Activated naive CD8-positive, alpha-beta T cell treated with anti-CD3 and anti-CD28 coated beads, Interleukin-2, amount 10 ng/mL, durations not matched to agents 7 days and 5 days (primary cell): ENCODE results near the gene STX1A. TPM values are rescaled to one million over a fixed set of nuclear protein-coding genes. Genes with fewer than 3 reads are reported as not detected.

ENCODE experiments used
- ATAC-seq: fragments of 150-1000 bp; cut with Tn5 transposase; one replicate; pipeline ENCODE4 v1.10.0; 2021; ENCODE audit warnings: low read depth, moderate library complexity
- POLR2A ChIA-PET: fragments of 350-600 bp; sonication (Branson Sonifier 250); formaldehyde crosslinking; loops from one replicate; lab custom pipeline; 2021; ENCODE audit warnings: antibody characterized with exemption; lab: Charles Lee
- DNase-seq: peaks from one replicate; pipeline ENCODE4 v3.0.0; 2021
- H3K27ac Mint-ChIP-seq: one replicate; pipeline ENCODE4 v1.8.0; 2022; ENCODE audit warnings: mild to moderate bottlenecking, mixed read lengths
- H3K27me3 Mint-ChIP-seq: one replicate; pipeline ENCODE4 v1.8.0; 2022; ENCODE audit warnings: mild to moderate bottlenecking, moderate library complexity, mixed read lengths
- H3K36me3 Mint-ChIP-seq: one replicate; pipeline ENCODE4 v1.8.0; 2021; ENCODE audit warnings: mild to moderate bottlenecking, mixed read lengths
- H3K4me1 Mint-ChIP-seq: one replicate; pipeline ENCODE4 v1.8.0; 2021; ENCODE audit warnings: mixed read lengths
- H3K4me3 Mint-ChIP-seq: one replicate; pipeline ENCODE4 v1.8.0; 2022; ENCODE audit warnings: mild to moderate bottlenecking, moderate library complexity, mixed read lengths
- H3K9me3 Mint-ChIP-seq: one replicate; pipeline ENCODE4 v1.8.0; 2021; ENCODE audit warnings: mixed read lengths
- total RNA-seq, 2 experiments: library from RNA; stranded (reverse); gene quantifications; one replicate each; pipeline ENCODE4 v1.2.3, GENCODE V29; 2021

The STX1A gene
- total RNA-seq, 2 experiments from 2014 or later = 8.0 to 9.9 TPM

DNA sequence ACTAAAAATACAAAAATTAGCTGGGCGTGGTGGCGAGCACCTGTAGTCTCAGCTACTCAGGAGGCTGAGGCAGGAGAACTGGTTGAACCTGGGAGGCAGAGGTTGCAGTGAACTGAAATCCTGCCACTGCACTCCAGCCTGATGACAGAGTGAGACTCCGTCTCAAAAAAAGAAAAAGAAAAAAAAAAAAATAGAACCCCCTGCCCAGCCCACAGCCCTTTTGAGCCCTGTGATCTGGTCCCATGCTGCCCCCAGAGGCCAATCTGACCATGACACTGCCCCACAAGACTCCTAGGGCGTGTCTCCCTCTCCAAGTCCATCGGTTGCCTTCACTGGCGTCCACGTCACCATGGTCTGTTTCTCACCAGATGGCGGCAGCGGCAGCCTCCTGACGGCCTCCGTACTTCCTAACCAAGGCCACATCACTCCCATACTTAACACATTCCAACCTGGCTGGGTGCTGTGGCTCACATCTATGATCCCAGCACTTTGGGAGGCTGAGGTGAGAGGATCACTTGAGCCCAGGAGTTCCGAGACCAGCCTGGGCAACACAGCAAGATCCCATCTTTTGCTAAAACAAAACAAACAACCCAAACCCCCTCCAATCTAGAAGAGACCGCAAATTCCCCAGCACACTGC is 18.0 kb downstream of the STX1A start:
- ATAC-seq (peak; percentile 28), DNase-seq (no peak)
- POLR2A ChIA-PET = no interaction called here
- peaks cover 2% of the 10 kb centered on the region for H3K4me1 Mint-ChIP-seq
- no peak overlapping the region for H3K27ac Mint-ChIP-seq
- no peaks in the 10 kb centered on the region for H3K27me3 Mint-ChIP-seq
- H3K36me3 Mint-ChIP-seq = peaks cover 11% of the 10 kb centered on the region
- no peak overlapping the region for H3K4me3 Mint-ChIP-seq
- H3K9me3 Mint-ChIP-seq = no peaks in the 10 kb centered on the region

DNA sequence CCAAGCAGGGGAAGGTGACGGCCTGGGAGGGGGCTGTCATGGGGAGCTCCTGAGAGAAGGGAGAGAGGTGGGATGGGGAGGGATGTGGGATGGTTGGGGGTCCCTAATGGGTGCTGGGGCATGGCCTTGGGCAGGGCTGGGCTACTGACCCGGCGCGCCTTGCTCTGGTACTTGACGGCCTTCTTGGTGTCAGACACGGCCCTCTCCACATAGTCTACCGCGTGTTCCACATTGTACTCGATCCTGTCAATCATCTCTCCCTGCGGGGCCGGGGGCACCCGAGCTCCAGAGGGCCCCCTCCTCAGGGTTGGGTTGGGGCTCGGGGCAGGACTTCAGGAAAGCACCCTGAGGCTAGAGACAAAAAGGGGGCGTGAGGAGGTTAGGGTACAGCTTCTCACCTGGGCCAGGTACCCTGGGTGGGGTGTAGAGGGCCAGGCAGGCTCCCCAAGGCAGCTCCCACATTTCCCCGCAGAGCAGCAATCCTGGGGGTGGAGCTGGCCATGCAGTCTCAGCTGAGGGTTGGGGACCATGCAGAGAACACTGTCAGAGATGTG is 18.8 kb downstream of the STX1A start:
- Mint-ChIP-seq H3K4me1 (peaks cover 2% of the 10 kb centered on the region), H3K36me3 (peaks cover 11% of the 10 kb centered on the region), H3K27me3 (no peaks in the 10 kb centered on the region), H3K9me3 (no peaks in the 10 kb centered on the region), H3K4me3 (no peak overlapping the region), H3K27ac (no peak overlapping the region)
- no peak for DNase-seq
- ATAC-seq = no peak
- POLR2A ChIA-PET = no interaction called here

DNA sequence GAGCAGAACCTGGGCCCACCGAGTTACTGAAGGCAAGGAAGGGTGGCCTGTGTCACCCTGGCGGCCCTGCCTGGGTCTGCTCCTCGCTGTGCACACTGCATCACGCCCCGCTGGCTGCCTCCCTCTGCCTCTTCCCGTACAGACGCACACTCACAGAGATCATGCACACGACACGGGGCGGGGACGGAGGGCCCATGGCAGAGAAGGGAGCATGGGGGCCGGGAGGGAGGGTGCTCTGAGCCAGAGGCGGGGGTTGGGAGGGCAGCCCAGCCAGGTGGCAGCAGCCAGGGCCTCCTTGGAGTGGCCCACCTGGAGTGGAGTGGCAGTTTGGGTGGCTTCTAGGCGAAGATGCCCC is 19.4 kb downstream of the STX1A start:
- DNase-seq (no peak), ATAC-seq (no peak)
- H3K27ac Mint-ChIP-seq = peak overlapping the region; percentile 25
- peaks cover 13% of the 10 kb centered on the region for H3K36me3 Mint-ChIP-seq
- peaks cover 2% of the 10 kb centered on the region for H3K4me1 Mint-ChIP-seq
- POLR2A ChIA-PET = no interaction called here
- no peaks in the 10 kb centered on the region for H3K9me3 Mint-ChIP-seq
- H3K4me3 Mint-ChIP-seq = no peak overlapping the region
- H3K27me3 Mint-ChIP-seq = no peaks in the 10 kb centered on the region

DNA sequence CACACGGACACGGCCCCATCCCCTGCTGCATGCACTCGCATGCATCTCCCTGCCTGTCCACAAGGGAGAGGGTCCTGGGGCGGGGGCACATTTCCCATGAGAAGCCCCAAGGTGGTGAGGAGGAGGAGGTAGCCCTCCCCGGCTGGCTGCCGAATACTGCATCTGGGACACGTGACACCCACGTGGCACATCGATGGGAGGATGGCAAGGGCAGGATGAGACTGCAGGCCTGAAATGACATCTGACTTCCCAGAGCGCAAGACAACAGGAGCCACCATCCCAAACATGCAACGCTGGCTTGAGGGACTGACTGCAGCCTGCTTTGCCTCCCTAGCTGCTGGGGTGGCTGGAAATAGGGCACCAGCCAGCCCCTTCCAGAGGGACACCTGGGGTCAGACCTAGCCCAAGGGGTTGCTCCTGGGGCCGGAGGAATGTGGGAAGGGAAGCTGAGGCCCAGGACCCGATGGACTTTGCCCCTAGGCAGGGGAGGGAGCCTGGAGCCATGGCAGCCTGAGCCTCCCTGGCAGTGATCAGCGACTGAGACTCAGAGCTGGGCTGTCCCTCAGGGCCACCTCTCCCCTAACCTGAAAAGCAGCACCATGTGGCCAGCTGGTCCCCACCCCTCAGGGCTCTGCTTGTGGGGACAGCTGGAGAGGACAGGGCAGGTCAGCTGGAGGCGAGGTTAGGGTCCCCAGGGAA is 19.9 kb downstream of the STX1A start:
- Mint-ChIP-seq H3K27me3 (no peaks in the 10 kb centered on the region), H3K4me1 (peaks cover 3% of the 10 kb centered on the region), H3K4me3 (no peak overlapping the region), H3K36me3 (peaks cover 15% of the 10 kb centered on the region), H3K9me3 (no peaks in the 10 kb centered on the region), H3K27ac (no peak overlapping the region)
- POLR2A ChIA-PET = no interaction called here
- no peak for DNase-seq
- ATAC-seq = no peak

DNA sequence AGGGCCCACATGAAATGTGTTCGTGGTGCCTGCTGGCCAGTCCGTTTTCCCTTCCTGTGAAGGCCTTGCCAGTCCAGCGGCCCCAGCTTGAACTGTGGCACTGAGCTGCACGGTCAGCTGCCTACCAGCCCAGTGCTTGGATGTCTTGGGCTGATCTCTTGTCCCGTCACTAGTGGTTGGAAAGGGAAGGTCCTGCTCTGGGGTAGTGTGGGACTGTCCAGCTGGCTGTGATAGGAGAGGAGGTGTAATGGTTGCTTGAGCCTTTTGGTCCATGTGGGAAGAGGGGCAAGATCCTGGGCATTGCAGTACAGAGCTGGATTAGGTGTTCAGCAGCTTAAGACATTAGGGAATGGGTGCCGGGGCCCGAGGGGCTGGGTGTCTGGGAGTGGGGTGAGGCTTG is 21.1 kb downstream of the STX1A start:
- H3K9me3 Mint-ChIP-seq = no peaks in the 10 kb centered on the region
- H3K4me3 Mint-ChIP-seq = no peak overlapping the region
- H3K27me3 Mint-ChIP-seq = no peaks in the 10 kb centered on the region
- ATAC-seq = no peak
- H3K27ac Mint-ChIP-seq = no peak overlapping the region
- peaks cover 19% of the 10 kb centered on the region for H3K36me3 Mint-ChIP-seq
- DNase-seq = no peak
- H3K4me1 Mint-ChIP-seq = peaks cover 5% of the 10 kb centered on the region
- POLR2A ChIA-PET = interaction anchor here (0.6 to 0.8 kb wide), 2 partner anchors 12 to 179 kb away, joined by 4 read pairs; no protein-coding TSS in a partner anchor

DNA sequence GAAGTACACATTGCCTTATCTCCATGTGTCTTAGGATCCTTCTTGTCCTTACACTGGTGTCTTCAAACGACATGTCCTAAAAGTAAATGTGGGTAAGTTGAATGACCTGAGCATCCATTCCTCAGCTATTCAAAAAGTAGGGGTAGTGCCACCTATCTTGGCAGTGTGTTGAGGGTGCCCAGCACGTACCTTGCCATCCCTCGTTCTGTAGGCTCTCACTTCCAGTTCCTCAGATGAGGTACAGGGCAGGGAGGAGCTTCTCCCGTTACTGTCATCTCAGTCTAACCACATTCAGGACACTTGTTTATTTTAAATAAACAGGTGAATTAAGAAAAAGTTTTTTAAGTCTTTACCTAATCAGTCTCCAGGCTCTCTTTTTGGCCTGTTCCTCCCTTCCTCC is 23.1 kb downstream of the STX1A start:
- no peaks in the 10 kb centered on the region for H3K27me3 Mint-ChIP-seq
- ATAC-seq = no peak
- POLR2A ChIA-PET = no interaction called here
- DNase-seq = no peak
- H3K4me1 Mint-ChIP-seq = peaks cover 3% of the 10 kb centered on the region
- peaks cover 23% of the 10 kb centered on the region for H3K36me3 Mint-ChIP-seq
- H3K27ac Mint-ChIP-seq = no peak overlapping the region
- no peaks in the 10 kb centered on the region for H3K9me3 Mint-ChIP-seq
- H3K4me3 Mint-ChIP-seq = no peak overlapping the region

DNA sequence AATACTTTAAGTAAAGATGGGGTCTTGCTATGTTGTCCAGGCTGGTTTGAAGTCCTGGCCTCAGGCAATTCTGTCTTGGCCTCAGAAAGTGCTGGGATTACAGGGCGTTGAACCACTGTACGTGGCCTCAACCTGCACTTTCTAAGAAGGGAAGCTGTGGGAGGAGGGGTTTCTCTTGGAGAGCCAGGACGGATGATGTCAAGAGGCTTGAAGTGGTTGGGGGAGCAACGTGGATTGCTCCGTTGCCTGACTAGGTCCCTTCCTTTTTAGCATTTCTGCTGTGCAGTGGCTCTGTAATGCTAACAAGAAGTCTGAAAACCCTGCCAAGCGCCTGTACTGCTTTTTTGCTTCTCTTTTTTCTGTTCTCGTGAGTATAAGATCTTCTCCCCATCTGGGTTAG is 28.8 kb downstream of the STX1A start:
- ATAC-seq = no peak
- POLR2A ChIA-PET = no interaction called here
- peaks cover 20% of the 10 kb centered on the region for H3K4me1 Mint-ChIP-seq
- H3K9me3 Mint-ChIP-seq = no peaks in the 10 kb centered on the region
- H3K27me3 Mint-ChIP-seq = no peaks in the 10 kb centered on the region
- no peak overlapping the region for H3K4me3 Mint-ChIP-seq
- peaks cover 45% of the 10 kb centered on the region for H3K36me3 Mint-ChIP-seq
- no peak for DNase-seq
- no peak overlapping the region for H3K27ac Mint-ChIP-seq

DNA sequence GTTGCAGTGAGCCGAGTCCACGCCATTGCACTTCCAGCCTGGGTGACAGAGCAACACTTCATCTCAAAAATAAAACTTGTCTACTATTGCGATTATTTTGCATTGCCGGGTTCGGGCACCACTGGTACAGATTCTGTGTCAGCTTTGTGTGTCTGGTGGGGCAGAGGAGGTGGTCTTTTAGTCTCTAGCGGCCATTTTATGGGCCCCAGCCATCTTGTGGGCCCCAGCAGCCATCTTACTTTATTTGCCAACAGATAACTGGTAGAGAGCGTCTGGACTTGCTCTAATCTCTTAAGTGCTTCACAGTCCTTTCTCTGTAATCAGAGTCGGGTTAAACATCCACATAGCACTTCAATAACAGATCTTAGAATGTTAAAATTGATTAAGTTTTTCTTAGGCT is 31.2 kb downstream of the STX1A start:
- Mint-ChIP-seq H3K4me3 (peak overlapping the region; percentile 46), H3K27me3 (no peaks in the 10 kb centered on the region), H3K9me3 (no peaks in the 10 kb centered on the region), H3K27ac (peak overlapping the region; percentile 81), H3K36me3 (peaks cover 39% of the 10 kb centered on the region), H3K4me1 (peaks cover 21% of the 10 kb centered on the region)
- no peak for ATAC-seq
- POLR2A ChIA-PET = no interaction called here
- DNase-seq = no peak

DNA sequence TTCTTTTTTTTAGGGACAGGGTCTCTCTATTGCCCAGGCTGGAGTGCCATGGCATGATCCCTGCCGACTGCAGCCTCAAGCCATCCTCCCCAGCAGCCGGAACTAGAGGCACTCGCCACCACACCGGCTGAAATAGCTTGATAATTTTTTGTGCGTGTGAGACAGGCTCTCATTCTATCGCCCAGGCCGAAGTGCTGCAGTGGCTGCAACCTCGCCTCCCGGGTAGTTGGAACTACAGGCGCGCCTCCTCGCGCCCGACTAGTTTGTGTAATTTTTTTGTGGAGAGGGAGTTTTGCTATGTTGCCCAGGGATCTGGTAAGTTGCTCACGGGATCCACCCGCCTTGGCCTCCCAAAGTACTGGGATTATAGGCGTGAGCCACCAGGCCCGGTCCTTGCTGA is 34.2 kb downstream of the STX1A start:
- no peak overlapping the region for H3K4me3 Mint-ChIP-seq
- peaks cover 33% of the 10 kb centered on the region for H3K4me1 Mint-ChIP-seq
- no peaks in the 10 kb centered on the region for H3K9me3 Mint-ChIP-seq

DNA sequence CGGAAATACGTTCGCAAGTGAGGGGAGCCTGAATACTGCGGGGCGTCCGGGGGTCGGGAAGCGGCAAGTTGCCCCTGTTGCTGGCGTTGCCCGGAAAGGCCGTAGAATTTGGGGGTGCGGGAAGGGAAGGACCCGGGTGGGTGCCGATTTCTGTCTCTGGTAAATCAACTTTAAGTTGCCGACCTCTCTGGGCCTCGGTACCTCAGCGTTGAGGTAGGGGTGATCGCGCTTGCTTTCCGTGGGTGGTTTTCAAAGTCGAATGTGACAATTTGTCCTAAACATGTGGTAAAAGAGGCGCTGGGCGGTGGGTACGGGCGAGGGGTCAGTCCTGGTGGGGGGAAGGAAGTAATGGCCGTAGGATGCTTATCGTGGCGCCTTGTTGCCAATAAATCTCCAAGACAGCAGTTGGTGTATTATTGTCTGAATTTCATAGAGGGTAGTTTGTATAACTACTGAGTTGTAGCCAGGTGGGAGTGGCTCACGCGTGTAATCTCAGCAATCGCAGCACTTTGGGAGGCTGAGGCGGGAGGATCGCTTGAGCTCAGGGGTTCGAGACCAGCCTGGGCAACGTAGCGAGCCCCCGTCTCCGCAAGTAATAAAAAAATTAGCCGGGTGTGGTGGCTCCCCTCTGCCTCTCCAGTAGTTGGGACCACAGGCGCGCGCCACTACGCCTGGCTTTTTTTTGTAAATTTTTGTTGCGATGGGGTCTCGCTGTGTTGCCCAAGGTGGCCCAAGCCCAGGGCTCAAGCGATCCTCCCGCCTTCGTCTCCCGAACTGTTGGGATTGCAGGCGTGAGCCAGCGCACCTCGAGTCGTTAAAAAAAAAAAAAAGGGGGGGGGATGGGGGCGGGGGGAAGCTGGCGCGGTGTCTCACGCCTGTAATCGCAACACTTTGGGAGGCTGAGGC is 35.4 kb downstream of the STX1A start:
- Mint-ChIP-seq H3K27ac (peak overlapping the region; percentile 99), H3K36me3 (peaks cover 21% of the 10 kb centered on the region), H3K27me3 (no peaks in the 10 kb centered on the region), H3K4me3 (peak overlapping the region; percentile 99), H3K9me3 (no peaks in the 10 kb centered on the region), H3K4me1 (peaks cover 30% of the 10 kb centered on the region)
- ATAC-seq (peak; percentile 21), DNase-seq (no peak)
- POLR2A ChIA-PET = interaction anchor here (1.6 kb wide), 1 partner anchor 34 kb away, joined by 7 read pairs; no protein-coding TSS in a partner anchor

More for the DNA sequence above, 34.2 kb downstream of the STX1A start:
- Mint-ChIP-seq H3K27me3 (no peaks in the 10 kb centered on the region), H3K27ac (no peak overlapping the region), H3K36me3 (peaks cover 29% of the 10 kb centered on the region)
- POLR2A ChIA-PET = no interaction called here
- no peak for ATAC-seq
- DNase-seq = no peak

DNA sequence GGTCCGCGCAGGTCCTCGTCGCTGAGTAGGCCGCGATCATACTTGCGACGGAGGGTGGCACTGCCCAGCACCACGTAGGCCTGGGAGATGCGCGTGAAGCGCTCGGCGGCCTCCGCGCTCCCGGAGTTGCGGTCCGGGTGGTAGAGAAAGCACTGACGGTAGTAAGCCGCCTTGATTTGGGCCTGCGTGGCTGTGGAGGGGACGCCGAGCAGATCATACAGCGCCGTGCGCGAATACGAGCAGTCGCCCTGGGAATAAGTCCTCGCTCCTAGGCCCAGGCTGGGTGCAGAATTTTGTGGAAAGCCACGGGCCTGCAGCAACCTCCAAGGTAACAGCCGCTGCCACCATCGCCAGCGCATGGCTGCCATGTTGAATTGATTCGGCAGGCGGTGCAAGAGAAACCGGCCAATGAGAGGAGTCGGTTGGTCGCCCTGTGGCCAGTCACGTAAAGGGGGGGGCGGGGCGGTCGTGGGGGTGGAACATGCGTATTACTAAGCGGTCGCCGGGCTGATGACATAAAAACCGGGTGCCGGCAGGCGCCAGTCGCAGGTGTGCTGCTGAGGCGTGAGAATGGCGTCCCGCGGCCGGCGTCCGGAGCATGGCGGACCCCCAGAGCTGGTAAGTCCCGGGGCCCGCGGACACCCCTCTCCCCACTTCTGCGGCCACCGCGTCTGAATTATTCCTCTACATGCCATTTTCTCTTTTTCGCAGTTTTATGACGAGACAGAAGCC is 36.2 kb downstream of the STX1A start, which contains the start of the genes BUD23 and DNAJC30:
TSS of gene BUD23 (plus strand) at position 542 of the 732 bp plus-strand sequence. CDS start at position 571, 29 bp downstream.
TSS of gene DNAJC30 (minus strand) at position 398 of the 732 bp plus-strand sequence. CDS start at position 368, 30 bp downstream.
- no peaks in the 10 kb centered on the region for H3K9me3 Mint-ChIP-seq
- POLR2A ChIA-PET = interaction anchor here (1.6 kb wide), 1 partner anchor 35 kb away, joined by 7 read pairs; no protein-coding TSS in a partner anchor

DNA sequence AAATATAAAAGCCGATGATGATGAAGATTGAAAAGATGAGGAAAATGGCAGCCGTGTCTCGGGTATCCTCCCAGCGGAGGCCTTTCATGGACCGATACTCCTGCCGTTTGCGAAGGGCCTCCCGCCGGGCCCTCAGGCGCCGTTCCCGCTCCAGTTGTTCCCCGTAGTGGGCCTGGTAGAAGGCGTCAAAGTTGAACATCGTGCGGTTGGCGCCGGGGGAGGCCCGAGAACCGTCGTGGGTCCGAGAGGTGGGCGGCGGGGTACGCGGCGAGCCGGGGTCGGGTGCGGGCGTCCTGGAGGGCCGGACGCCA is 36.8 kb downstream of the STX1A start:
- Mint-ChIP-seq H3K9me3 (no peaks in the 10 kb centered on the region), H3K27ac (peak overlapping the region; percentile 99), H3K27me3 (no peaks in the 10 kb centered on the region), H3K36me3 (peaks cover 26% of the 10 kb centered on the region), H3K4me3 (peak overlapping the region; percentile 99), H3K4me1 (peaks cover 24% of the 10 kb centered on the region)
- no peak for ATAC-seq
- no peak for DNase-seq
- POLR2A ChIA-PET = no interaction called here

More for the DNA sequence above, 36.2 kb downstream of the STX1A start, which contains the start of the genes BUD23 and DNAJC30:
- peak; percentile 94 for ATAC-seq
- DNase-seq = peak; percentile 89
- H3K4me1 Mint-ChIP-seq = peaks cover 24% of the 10 kb centered on the region
- H3K36me3 Mint-ChIP-seq = peaks cover 22% of the 10 kb centered on the region
- no peaks in the 10 kb centered on the region for H3K27me3 Mint-ChIP-seq
- peak within 1 kb of the TSS; percentile 99 for H3K27ac Mint-ChIP-seq
- H3K4me3 Mint-ChIP-seq = peak within 1 kb of the TSS; percentile 99
